GM23338 (cell line): ENCODE data around the gene CELA2A. TPM values are rescaled to one million over a fixed set of nuclear protein-coding genes. Genes with fewer than 3 reads are reported as not detected.
"Not testable (repeated sequence)": the region's sequence is repeated elsewhere in the genome, so short reads cannot be mapped to it uniquely, and the experiment has no call there.

Experiments
- ATAC-seq: fragments of 200-7000 bp; cut with Tn5 transposase; 3 replicates; pipeline ENCODE4 v1.9.1; 2020
- DNase-seq: peaks from one replicate; pipeline ENCODE4 v3.0.0-alpha.2; 2015; ENCODE audit warnings: low spot score
- H2AFZ ChIP-seq: fragments of 200-600 bp; sonication (generic); 2 replicates; pipeline ENCODE4 v1.8.0; 2016; ENCODE audit warnings: antibody characterized with exemption, mild to moderate bottlenecking, moderate library complexity
- H3F3A ChIP-seq: fragments of 200-600 bp; sonication (generic); replicated peaks from 2 replicates; pipeline ENCODE4 v1.8.0; 2017; ENCODE audit warnings: antibody characterized with exemption, mixed run types, low read depth
- H3K27ac ChIP-seq: fragments of 200-600 bp; sonication (generic); 2 replicates; pipeline ENCODE4 v1.6.1; 2016; ENCODE audit warnings: low read depth
- H3K27me3 ChIP-seq: fragments of 200-600 bp; sonication (generic); 2 replicates; pipeline ENCODE4 v1.8.0; 2016; ENCODE audit warnings: mild to moderate bottlenecking, mixed run types, moderate library complexity; ENCODE audit not compliant: insufficient read depth
- H3K36me3 ChIP-seq: fragments of 200-600 bp; sonication (generic); 2 replicates; pipeline ENCODE4 v1.8.0; 2016; ENCODE audit warnings: mild to moderate bottlenecking; ENCODE audit not compliant: insufficient read depth
- H3K4me1 ChIP-seq: fragments of 200-600 bp; sonication (generic); 2 replicates; pipeline ENCODE4 v1.8.0; 2016; ENCODE audit warnings: mild to moderate bottlenecking, moderate library complexity; ENCODE audit not compliant: insufficient read depth
- H3K4me2 ChIP-seq: fragments of 200-600 bp; sonication (generic); 2 replicates; pipeline ENCODE4 v1.7.1; 2017; ENCODE audit warnings: mixed run types
- H3K4me3 ChIP-seq: fragments of 200-600 bp; sonication (generic); 2 replicates; pipeline ENCODE4 v1.6.1; 2016; ENCODE audit warnings: mixed run types
- H3K79me2 ChIP-seq: fragments of 200-600 bp; sonication (generic); replicated peaks from 2 replicates; pipeline ENCODE4 v1.8.0; 2017; ENCODE audit warnings: mild to moderate bottlenecking; ENCODE audit not compliant: insufficient read depth
- H3K9me2 ChIP-seq: fragments of 200-600 bp; sonication (generic); 2 replicates; pipeline ENCODE4 v1.8.0; 2017; ENCODE audit not compliant: insufficient read depth
- H4K20me1 ChIP-seq: fragments of 200-600 bp; sonication (generic); replicated peaks from 2 replicates; pipeline ENCODE4 v1.8.0; 2017; ENCODE audit warnings: mild to moderate bottlenecking; ENCODE audit not compliant: insufficient read depth
- H3K27ac Mint-ChIP-seq: 2 replicates; pipeline ENCODE4 v1.8.0; 2020; ENCODE audit warnings: inconsistent platforms, mild to moderate bottlenecking, moderate library complexity, mixed read lengths
- H3K27me3 Mint-ChIP-seq: 3 replicates; pipeline ENCODE4 v1.8.0; 2022; ENCODE audit warnings: low read depth, mild to moderate bottlenecking, moderate library complexity, mixed read lengths, inconsistent platforms; ENCODE audit not compliant: insufficient read depth, poor library complexity
- H3K36me3 Mint-ChIP-seq: 3 replicates; pipeline ENCODE4 v1.8.0; 2021; ENCODE audit warnings: low read depth, mild to moderate bottlenecking, inconsistent platforms, moderate library complexity, mixed read lengths
- H3K4me1 Mint-ChIP-seq: 3 replicates; pipeline ENCODE4 v1.8.0; 2020; ENCODE audit warnings: mild to moderate bottlenecking, inconsistent platforms, mixed read lengths
- H3K4me3 Mint-ChIP-seq: 3 replicates; pipeline ENCODE4 v1.8.0; 2021; ENCODE audit warnings: moderate library complexity, mild to moderate bottlenecking, inconsistent platforms, mixed read lengths
- H3K9me3 Mint-ChIP-seq: 3 replicates; pipeline ENCODE4 v1.8.0; 2020; ENCODE audit warnings: moderate library complexity, mild to moderate bottlenecking, inconsistent platforms, mixed read lengths
- CREB1 ChIP-seq: fragments of 250-450 bp; sonication (Bioruptor Pico); IDR thresholded peaks from 2 replicates; pipeline ENCODE4 v1.5.0; 2020; ENCODE audit warnings: low read depth, mild to moderate bottlenecking, moderate library complexity
- CTCF ChIP-seq, 2 experiments: fragments of 200-600 bp in 1 of 2; sonication (generic) in 1 of 2; conservative IDR thresholded peaks; 2 replicates each; pipeline versions ENCODE4 v1.5.1 to v1.6.1; 2016 to 2017; ENCODE audit warnings: antibody characterized with exemption in 2 of 2, low read depth in 2 of 2, mild to moderate bottlenecking in 2 of 2, moderate library complexity in 1 of 2
- ETS1 ChIP-seq: IDR thresholded peaks from 2 replicates; pipeline ENCODE4 v1.6.1; 2016; ENCODE audit warnings: antibody characterized with exemption
- EZH2phosphoT487 ChIP-seq: fragments of 200-600 bp; sonication (generic); IDR thresholded peaks from one replicate; pipeline ENCODE4 v1.8.1; 2018; ENCODE audit warnings: antibody characterized with exemption; ENCODE audit not compliant: unreplicated experiment
- NANOG ChIP-seq: IDR thresholded peaks from 2 replicates; pipeline ENCODE4 v1.6.1; 2016; ENCODE audit warnings: antibody characterized with exemption, borderline replicate concordance
- POLR2AphosphoS5 ChIP-seq: IDR thresholded peaks from 2 replicates; pipeline ENCODE4 v1.6.1; 2016; ENCODE audit warnings: antibody characterized with exemption, low read depth
- ZNF114 ChIP-seq: fragments of 250-450 bp; sonication (Bioruptor Pico); IDR thresholded peaks from 2 replicates; pipeline ENCODE4 v1.5.0; 2020; ENCODE audit warnings: mild to moderate bottlenecking, moderate library complexity
- ZNF331 ChIP-seq: fragments of 250-450 bp; sonication (Bioruptor Pico); IDR thresholded peaks from 2 replicates; pipeline ENCODE4 v1.5.0; 2020; ENCODE audit warnings: low read depth, mild to moderate bottlenecking, moderate library complexity
- ZNF462 ChIP-seq: fragments of 250-450 bp; sonication (Bioruptor Pico); IDR thresholded peaks from 2 replicates; pipeline ENCODE4 v1.5.0; 2020; ENCODE audit warnings: mild to moderate bottlenecking, moderate library complexity
- polyA plus RNA-seq: library from polyadenylated mRNA; unstranded; fragments of >200 nt; fragmentation: Nextera tagmentation; extraction: Ambion mirVana; gene quantifications from 2 replicates; pipeline ENCODE4 v1.2.1, GENCODE V29; 2016
- total RNA-seq: library from RNA; depleted of rRNA; stranded (reverse); fragments of >200 nt; shearing (Covaris generic); gene quantifications from 2 replicates; pipeline ENCODE4 v1.2.3, GENCODE V29; 2014

The CELA2A gene
- total and polyA plus RNA-seq, 2 experiments from 2014 or later, result not detected

- TF ChIP-seq ZNF462 (CRISPR knock-in tag) (no peak), POLR2AphosphoS5 (no peak), ZNF114 (no peak), CTCF (conservative IDR thresholded peaks at IDR 0.05; ENCODE audit: low read depth in 2 of 2) (no peak), ZNF331 (no peak), ETS1 (no peak), EZH2phosphoT487 (no peak), NANOG (no peak), CREB1 (CRISPR knock-in tag) (no peak)
These were observed 23.1 kb upstream of the CELA2A start (continued) for GRCh38 chr1:15433471-15433870.

GRCh38 chr1:15434739-15435138 lies 21.8 kb upstream of the CELA2A start:
- not testable (repeated sequence) for ATAC-seq, H3K9me3 Mint-ChIP-seq, H2AFZ ChIP-seq, H3F3A ChIP-seq, H3K4me3 Mint-ChIP-seq, H3K9me2 ChIP-seq, H3K36me3 Mint-ChIP-seq, H4K20me1 ChIP-seq, H3K4me1 Mint-ChIP-seq, H3K4me1 ChIP-seq, H3K36me3 ChIP-seq, H3K4me3 ChIP-seq, H3K27ac Mint-ChIP-seq, H3K4me2 ChIP-seq, H3K79me2 ChIP-seq, H3K27me3 ChIP-seq, H3K27me3 Mint-ChIP-seq, H3K27ac ChIP-seq, DNase-seq
